ENCODE measurements around the gene CTDP1. TPM values are rescaled to one million over a fixed set of nuclear protein-coding genes. Genes with fewer than 3 reads are reported as not detected.

CTDP1 gene
- polyA plus RNA-seq, 1 donor (not counting 4 experiments of a cell fraction or from before 2014, with no cell fraction given), result 9.2 TPM

- TF ChIP-seq CTCF (optimal IDR thresholded peaks at IDR 0.05 in 1 of 3, IDR thresholded peaks at IDR 0.05 in 1 of 3, conservative IDR thresholded peaks at IDR 0.05 in 1 of 3; ENCODE audit: extremely low read depth in 1 of 3, insufficient read depth in 2 of 3, low read length in 3 of 3), result no peak
- Histone ChIP-seq H3K9me1 (ENCODE audit: control insufficient read depth, extremely low read depth, insufficient read depth, low read length) (no peaks in the 10 kb centered on the region), H3K4me2 (ENCODE audit: control insufficient read depth, extremely low read depth, insufficient read depth, low read depth, low read length) (no peak overlapping the region), H4K20me1 (ENCODE audit: control insufficient read depth, extremely low read depth, insufficient read depth, low read length) (no peaks in the 10 kb centered on the region), H2AFZ (ENCODE audit: control insufficient read depth, low read length) (no peak overlapping the region), H3K9ac (ENCODE audit: control insufficient read depth, extremely low read depth, insufficient read depth, low read length) (no peak overlapping the region), H3K36me3 (ENCODE audit: control insufficient read depth in 2 of 2, extremely low read depth in 1 of 2, insufficient read depth in 2 of 2, low read length in 2 of 2) (no peaks in the 10 kb centered on the region), H3K4me3 (ENCODE audit: control insufficient read depth in 2 of 3, extremely low read depth in 1 of 3, insufficient read depth in 2 of 3, low read depth in 1 of 3, low read length in 3 of 3) (no peak overlapping the region), H3K79me2 (ENCODE audit: control insufficient read depth, insufficient read depth, low read length) (no peaks in the 10 kb centered on the region), H3K9me3 (ENCODE audit: control insufficient read depth, low read depth, low read length) (no peaks in the 10 kb centered on the region), H3K27me3 (ENCODE audit: control insufficient read depth, extremely low read depth, insufficient read depth, low read length) (peaks cover 44% of the 10 kb centered on the region), H3K27ac (ENCODE audit: control insufficient read depth, insufficient read depth, low read length) (no peak overlapping the region), H3K4me1 (ENCODE audit: control insufficient read depth, extremely low read depth, insufficient read depth, low read length) (no peaks in the 10 kb centered on the region)
- FAIRE-seq, result no peak
- dilution Hi-C loops (cut with MboI; ENCODE audit: extremely low pct_ligation_motif_present, low sequenced_read_pairs), result no loop called here
- no peak for DNase-seq (ENCODE audit: low read depth, low spot score)
These were observed 119.4 kb downstream of the CTDP1 start for GRCh38 chr18:79798999-79799370.

GRCh38 chr18:79799619-79800370 is 120.2 kb downstream of the CTDP1 start:
- H3K36me3 ChIP-seq (ENCODE audit: control insufficient read depth in 2 of 2, extremely low read depth in 1 of 2, insufficient read depth in 2 of 2, low read length in 2 of 2), result no peaks in the 10 kb centered on the region
- H4K20me1 ChIP-seq (ENCODE audit: control insufficient read depth, extremely low read depth, insufficient read depth, low read length), result no peaks in the 10 kb centered on the region
- H3K9me1 ChIP-seq (ENCODE audit: control insufficient read depth, extremely low read depth, insufficient read depth, low read length), result no peaks in the 10 kb centered on the region
- H3K9me3 ChIP-seq (ENCODE audit: control insufficient read depth, low read depth, low read length), result no peaks in the 10 kb centered on the region
- no peak overlapping the region for H3K4me3 ChIP-seq (ENCODE audit: control insufficient read depth in 2 of 3, extremely low read depth in 1 of 3, insufficient read depth in 2 of 3, low read depth in 1 of 3, low read length in 3 of 3)
- peaks cover 44% of the 10 kb centered on the region for H3K27me3 ChIP-seq (ENCODE audit: control insufficient read depth, extremely low read depth, insufficient read depth, low read length)
- H3K4me1 ChIP-seq (ENCODE audit: control insufficient read depth, extremely low read depth, insufficient read depth, low read length), result no peaks in the 10 kb centered on the region
- dilution Hi-C loops (cut with MboI; ENCODE audit: extremely low pct_ligation_motif_present, low sequenced_read_pairs), result no loop called here
- no peak for FAIRE-seq
- no peak overlapping the region for H2AFZ ChIP-seq (ENCODE audit: control insufficient read depth, low read length)
- H3K27ac ChIP-seq (ENCODE audit: control insufficient read depth, insufficient read depth, low read length), result no peak overlapping the region
- no peak overlapping the region for H3K4me2 ChIP-seq (ENCODE audit: control insufficient read depth, extremely low read depth, insufficient read depth, low read depth, low read length)
- TF ChIP-seq CTCF (optimal IDR thresholded peaks at IDR 0.05 in 1 of 3, IDR thresholded peaks at IDR 0.05 in 1 of 3, conservative IDR thresholded peaks at IDR 0.05 in 1 of 3; ENCODE audit: extremely low read depth in 1 of 3, insufficient read depth in 2 of 3, low read length in 3 of 3) (no peak), EZH2 (IDR thresholded peaks at IDR 0.05; ENCODE audit: low read length) (no peak)
- no peak for DNase-seq (ENCODE audit: low read depth, low spot score)
- H3K79me2 ChIP-seq (ENCODE audit: control insufficient read depth, insufficient read depth, low read length), result no peaks in the 10 kb centered on the region
- no peak overlapping the region for H3K9ac ChIP-seq (ENCODE audit: control insufficient read depth, extremely low read depth, insufficient read depth, low read length)

Data from keratinocyte (primary cell).